Activated naive CD8-positive, alpha-beta T cell (primary cell): ENCODE results near the gene TBL1X.

Experiments used
- H3K27ac Mint-ChIP-seq: one replicate; pipeline ENCODE4 v1.8.0; 2021; ENCODE audit warnings: mixed read lengths
- H3K27me3 Mint-ChIP-seq: one replicate; pipeline ENCODE4 v1.8.0; 2021; ENCODE audit warnings: mixed read lengths
- H3K36me3 Mint-ChIP-seq: one replicate; pipeline ENCODE4 v1.8.0; 2021; ENCODE audit warnings: mixed read lengths
- H3K4me1 Mint-ChIP-seq: one replicate; pipeline ENCODE4 v1.8.0; 2021; ENCODE audit warnings: low read depth, mixed read lengths
- H3K4me3 Mint-ChIP-seq: one replicate; pipeline ENCODE4 v1.8.0; 2021; ENCODE audit warnings: mild to moderate bottlenecking, mixed read lengths
- H3K9me3 Mint-ChIP-seq: one replicate; pipeline ENCODE4 v1.8.0; 2021; ENCODE audit warnings: low read depth, mixed read lengths

Gene TBL1X

GRCh38 chrX:9501362-9501761, 36.5 kb downstream of the TBL1X start:
- H3K36me3 Mint-ChIP-seq, result peaks cover 20% of the 10 kb centered on the region
- H3K27ac Mint-ChIP-seq, result no peak overlapping the region
- H3K4me3 Mint-ChIP-seq, result no peak overlapping the region
- H3K4me1 Mint-ChIP-seq, result peaks cover 13% of the 10 kb centered on the region
- no peaks in the 10 kb centered on the region for H3K9me3 Mint-ChIP-seq
- no peaks in the 10 kb centered on the region for H3K27me3 Mint-ChIP-seq

GRCh38 chrX:9503261-9503660, 38.4 kb downstream of the TBL1X start:
- Mint-ChIP-seq H3K36me3 (peaks cover 20% of the 10 kb centered on the region), H3K27me3 (no peaks in the 10 kb centered on the region), H3K9me3 (no peaks in the 10 kb centered on the region), H3K4me3 (no peak overlapping the region), H3K4me1 (peaks cover 9% of the 10 kb centered on the region), H3K27ac (no peak overlapping the region)

GRCh38 chrX:9510366-9510765, 45.5 kb downstream of the TBL1X start:
- Mint-ChIP-seq H3K4me1 (peaks cover 19% of the 10 kb centered on the region), H3K36me3 (peaks cover 18% of the 10 kb centered on the region), H3K27ac (no peak overlapping the region), H3K4me3 (no peak overlapping the region), H3K27me3 (no peaks in the 10 kb centered on the region), H3K9me3 (no peaks in the 10 kb centered on the region)

- peaks cover 16% of the 10 kb centered on the region for H3K36me3 Mint-ChIP-seq
- no peak overlapping the region for H3K4me3 Mint-ChIP-seq
- no peaks in the 10 kb centered on the region for H3K9me3 Mint-ChIP-seq
- peaks cover 26% of the 10 kb centered on the region for H3K4me1 Mint-ChIP-seq
- H3K27ac Mint-ChIP-seq, result no peak overlapping the region
- no peaks in the 10 kb centered on the region for H3K27me3 Mint-ChIP-seq
Observed at GRCh38 chrX:9510980-9511379, 46.1 kb downstream of the TBL1X start.

DNA sequence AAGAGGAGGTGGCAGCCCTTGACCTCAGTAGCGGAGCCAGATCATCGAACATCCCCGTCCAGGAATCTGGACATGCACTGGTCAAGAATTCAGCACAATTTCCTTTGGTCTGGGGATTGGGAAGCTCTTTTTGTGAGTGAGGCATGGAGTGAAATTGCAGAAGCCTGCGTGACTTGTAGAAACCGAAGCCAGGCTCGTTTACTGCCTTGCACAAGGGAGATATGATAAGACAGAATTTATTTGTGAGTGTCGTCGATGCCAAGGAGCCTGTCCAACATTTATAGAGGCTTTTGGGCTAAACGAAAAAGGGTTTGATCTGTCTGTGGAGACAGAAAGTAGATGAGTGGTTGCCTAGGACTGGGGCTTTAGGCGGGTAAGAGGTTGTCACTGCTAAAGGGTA, 50.6 kb downstream of the TBL1X start:
- H3K9me3 Mint-ChIP-seq, result no peaks in the 10 kb centered on the region
- peaks cover 6% of the 10 kb centered on the region for H3K36me3 Mint-ChIP-seq
- no peaks in the 10 kb centered on the region for H3K27me3 Mint-ChIP-seq
- H3K27ac Mint-ChIP-seq, result no peak overlapping the region
- peak overlapping the region; percentile 59 for H3K4me3 Mint-ChIP-seq
- H3K4me1 Mint-ChIP-seq, result peaks cover 43% of the 10 kb centered on the region

DNA sequence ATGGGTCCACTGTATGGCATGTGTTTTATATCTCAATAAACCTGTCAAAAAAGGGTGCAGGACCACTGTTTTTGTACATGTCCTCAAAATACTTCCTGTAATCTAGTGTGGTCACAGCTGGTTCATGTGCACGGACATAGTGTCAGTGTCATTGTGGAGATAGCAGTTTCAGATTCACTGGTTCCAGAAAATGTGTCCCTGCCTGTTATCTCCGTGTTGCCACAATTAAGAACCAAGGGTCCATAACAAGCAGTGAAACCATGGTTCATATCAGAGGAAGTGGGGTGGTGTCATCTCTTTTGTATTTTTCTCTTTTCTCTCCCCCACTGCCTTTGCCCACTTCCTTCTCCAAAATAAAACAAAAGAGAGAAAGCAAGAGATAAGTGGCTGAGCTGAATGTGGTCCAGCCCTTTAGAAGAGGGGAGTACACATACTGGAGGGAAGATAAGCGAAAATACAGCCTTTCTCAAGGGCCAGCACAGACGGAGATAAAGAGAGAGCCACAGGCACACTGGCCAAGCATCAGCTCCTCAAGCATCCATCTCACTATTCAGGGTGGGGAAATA, 51.2 kb downstream of the TBL1X start:
- Mint-ChIP-seq H3K9me3 (no peaks in the 10 kb centered on the region), H3K4me3 (peak overlapping the region; percentile 59), H3K27me3 (no peaks in the 10 kb centered on the region), H3K4me1 (peaks cover 46% of the 10 kb centered on the region), H3K27ac (peak overlapping the region; percentile 55), H3K36me3 (peaks cover 6% of the 10 kb centered on the region)

DNA sequence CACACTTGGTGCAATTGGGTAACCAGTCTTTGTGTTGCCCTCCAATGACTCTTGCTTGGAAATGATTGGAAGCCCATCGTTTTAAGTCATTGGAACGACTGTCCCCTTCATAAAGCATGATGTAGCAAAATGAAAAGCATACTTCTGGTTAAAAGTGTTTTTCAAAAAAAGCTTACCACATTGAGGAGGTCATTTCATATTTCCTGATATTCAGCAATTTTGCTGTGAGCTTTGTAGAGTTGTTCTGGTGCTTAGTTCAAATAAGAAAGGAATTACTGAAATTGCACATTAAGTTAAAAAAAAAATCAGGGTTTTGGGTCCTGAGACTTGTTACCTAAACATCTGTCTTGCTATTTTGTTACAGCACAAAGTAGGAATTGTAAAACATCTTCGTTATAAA, 51.8 kb downstream of the TBL1X start:
- Mint-ChIP-seq H3K9me3 (no peaks in the 10 kb centered on the region), H3K4me3 (no peak overlapping the region), H3K27me3 (no peaks in the 10 kb centered on the region), H3K27ac (no peak overlapping the region), H3K4me1 (peaks cover 46% of the 10 kb centered on the region), H3K36me3 (peaks cover 6% of the 10 kb centered on the region)

GRCh38 chrX:9518051-9518450, 53.2 kb downstream of the TBL1X start:
- H3K9me3 Mint-ChIP-seq, result no peaks in the 10 kb centered on the region
- H3K27ac Mint-ChIP-seq, result no peak overlapping the region
- H3K27me3 Mint-ChIP-seq, result no peaks in the 10 kb centered on the region
- no peak overlapping the region for H3K4me3 Mint-ChIP-seq
- H3K36me3 Mint-ChIP-seq, result peaks cover 6% of the 10 kb centered on the region
- peaks cover 52% of the 10 kb centered on the region for H3K4me1 Mint-ChIP-seq

- Mint-ChIP-seq H3K4me1 (peaks cover 47% of the 10 kb centered on the region), H3K36me3 (peaks cover 3% of the 10 kb centered on the region), H3K27me3 (no peaks in the 10 kb centered on the region), H3K9me3 (no peaks in the 10 kb centered on the region), H3K27ac (no peak overlapping the region), H3K4me3 (no peak overlapping the region)
Observed at GRCh38 chrX:9518889-9519288, 54.0 kb downstream of the TBL1X start.

- no peak overlapping the region for H3K27ac Mint-ChIP-seq
- no peaks in the 10 kb centered on the region for H3K9me3 Mint-ChIP-seq
- peaks cover under 1% of the 10 kb centered on the region for H3K36me3 Mint-ChIP-seq
- no peak overlapping the region for H3K4me3 Mint-ChIP-seq
- no peaks in the 10 kb centered on the region for H3K27me3 Mint-ChIP-seq
- H3K4me1 Mint-ChIP-seq, result peaks cover 48% of the 10 kb centered on the region
Observed at GRCh38 chrX:9519546-9520216, 54.8 kb downstream of the TBL1X start.

GRCh38 chrX:9520217-9520590, 55.3 kb downstream of the TBL1X start:
- Mint-ChIP-seq H3K9me3 (no peaks in the 10 kb centered on the region), H3K27ac (no peak overlapping the region), H3K36me3 (no peaks in the 10 kb centered on the region), H3K4me1 (peaks cover 48% of the 10 kb centered on the region), H3K27me3 (no peaks in the 10 kb centered on the region), H3K4me3 (no peak overlapping the region)

DNA sequence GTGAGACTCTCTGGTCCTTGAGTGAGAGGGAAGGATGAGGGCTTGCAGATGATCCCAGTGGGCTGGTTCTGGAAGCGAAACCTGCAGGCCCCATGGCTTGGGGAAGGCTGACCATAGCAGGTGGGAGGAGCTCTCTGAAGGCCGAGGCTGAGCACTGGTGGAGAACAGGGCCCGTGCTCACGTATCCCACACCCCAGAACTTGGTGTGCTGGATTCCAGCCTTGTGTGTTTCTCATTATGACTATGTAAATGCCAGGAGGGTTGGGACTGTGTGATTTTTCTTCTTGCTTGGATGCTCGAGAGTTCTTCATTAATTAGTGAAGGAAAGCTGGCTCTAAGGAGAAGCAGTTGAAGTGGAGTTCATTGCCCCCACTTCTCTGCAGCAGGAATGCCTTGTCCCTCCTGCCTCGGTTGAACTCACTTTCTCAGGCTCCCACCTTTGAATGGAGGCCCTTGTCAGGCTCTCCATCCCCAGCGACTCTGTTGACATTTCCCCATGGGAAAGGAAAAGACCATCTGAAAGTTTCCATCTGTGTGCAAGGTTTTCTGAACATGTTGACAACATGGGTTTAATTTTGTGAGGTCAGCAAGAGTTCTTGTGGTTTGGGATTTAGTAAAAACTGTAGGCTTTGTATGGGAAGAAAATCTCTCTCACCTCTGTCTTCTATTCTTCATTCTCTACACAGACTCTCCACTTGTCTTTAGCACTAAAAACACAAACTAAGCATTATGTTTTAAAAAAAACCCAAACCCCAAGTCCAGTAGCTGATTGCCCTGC, 57.7 kb downstream of the TBL1X start:
- Mint-ChIP-seq H3K4me1 (peaks cover 39% of the 10 kb centered on the region), H3K4me3 (no peak overlapping the region), H3K36me3 (no peaks in the 10 kb centered on the region), H3K27ac (no peak overlapping the region), H3K27me3 (no peaks in the 10 kb centered on the region), H3K9me3 (no peaks in the 10 kb centered on the region)

DNA sequence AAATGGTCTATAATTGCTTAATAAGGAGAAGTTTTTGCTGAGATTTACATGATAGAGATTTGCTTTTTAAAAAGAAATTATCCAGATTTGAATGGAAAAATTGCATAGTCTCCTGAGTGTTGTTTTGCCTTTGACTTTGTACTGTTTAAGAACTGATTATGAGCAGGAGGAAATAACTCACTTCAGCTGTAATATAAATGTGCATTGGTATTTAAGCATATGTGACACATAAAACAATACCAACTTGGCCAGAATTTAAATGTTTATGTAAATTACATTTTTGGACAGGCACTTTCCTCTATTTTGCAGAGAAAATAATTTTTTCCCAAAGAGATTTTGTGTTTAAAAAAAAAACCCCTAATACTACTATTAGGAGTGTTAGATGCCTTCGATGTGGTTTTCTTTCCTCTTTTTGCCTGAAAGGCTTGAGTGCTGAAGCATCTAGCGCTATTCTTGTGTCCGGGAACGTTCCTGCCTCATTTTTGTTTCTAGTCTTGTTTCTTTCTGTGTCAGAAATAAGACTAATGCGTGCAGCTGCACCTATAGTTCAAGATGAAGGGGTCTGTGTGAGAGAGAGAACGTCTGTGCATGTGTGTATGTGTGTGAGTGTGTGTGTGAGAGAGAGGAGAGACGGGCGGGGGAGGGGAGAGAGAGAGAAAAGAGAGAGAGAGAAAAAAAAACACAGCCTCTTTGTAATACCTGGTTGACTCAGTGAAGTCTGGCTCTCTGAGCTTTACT, 60.8 kb downstream of the TBL1X start:
- peak overlapping the region; percentile 66 for H3K27ac Mint-ChIP-seq
- no peaks in the 10 kb centered on the region for H3K9me3 Mint-ChIP-seq
- H3K4me1 Mint-ChIP-seq, result peaks cover 47% of the 10 kb centered on the region
- H3K36me3 Mint-ChIP-seq, result no peaks in the 10 kb centered on the region
- H3K27me3 Mint-ChIP-seq, result no peaks in the 10 kb centered on the region
- H3K4me3 Mint-ChIP-seq, result peak overlapping the region; percentile 30

DNA sequence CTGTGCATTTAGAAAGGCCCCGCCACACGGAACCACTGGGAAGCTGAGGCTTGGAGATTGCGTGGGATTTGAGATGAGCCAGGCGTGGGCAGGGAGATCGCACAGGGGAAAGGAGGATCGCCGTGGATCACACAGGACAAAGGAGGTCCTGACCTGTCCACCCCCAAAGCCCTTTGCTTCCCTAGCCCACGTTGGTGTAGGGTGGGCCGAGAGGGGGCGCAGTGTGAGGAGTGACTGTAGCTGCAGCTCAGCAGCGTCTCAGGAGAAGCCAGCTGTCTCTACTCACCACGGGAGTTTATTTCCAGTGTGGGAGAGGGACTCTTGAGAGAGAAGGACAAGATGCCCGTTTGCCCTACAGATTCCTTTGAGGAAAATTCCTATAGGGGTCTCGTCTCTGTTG, 62.1 kb downstream of the TBL1X start:
- Mint-ChIP-seq H3K9me3 (no peaks in the 10 kb centered on the region), H3K27ac (no peak overlapping the region), H3K36me3 (no peaks in the 10 kb centered on the region), H3K4me3 (no peak overlapping the region), H3K4me1 (peaks cover 48% of the 10 kb centered on the region), H3K27me3 (no peaks in the 10 kb centered on the region)

- Mint-ChIP-seq H3K27ac (no peak overlapping the region), H3K27me3 (no peaks in the 10 kb centered on the region), H3K4me1 (peaks cover 48% of the 10 kb centered on the region), H3K4me3 (no peak overlapping the region), H3K9me3 (no peaks in the 10 kb centered on the region), H3K36me3 (no peaks in the 10 kb centered on the region)
Observed at GRCh38 chrX:9528498-9528897, 63.6 kb downstream of the TBL1X start.
